Measurements from ENCODE around the gene ADGRG7.

ADGRG7 gene

GRCh38 chr3:100600181-100601042 lies 9.0 kb upstream of the ADGRG7 start:
- Histone ChIP-seq H3K14ac (ENCODE audit: low read length) (no peak overlapping the region), H2BK5ac (ENCODE audit: low read depth, low read length, poor library complexity) (no peak overlapping the region), H3K23ac (ENCODE audit: low read length) (no peak overlapping the region), H3K9me3 (ENCODE audit: insufficient read depth, low read depth, low read length) (peaks cover 3% of the 10 kb centered on the region), H3K4me1 (ENCODE audit: control insufficient read depth in 1 of 2, insufficient read depth in 2 of 2, low read length in 2 of 2) (no peaks in the 10 kb centered on the region), H2BK12ac (ENCODE audit: low read length) (no peak overlapping the region), H2AFZ (ENCODE audit: insufficient read depth, low read length, poor library complexity) (no peak overlapping the region), H4K91ac (ENCODE audit: low read depth, low read length) (no peak overlapping the region), H3K27me3 (ENCODE audit: insufficient read depth, low read length) (no peaks in the 10 kb centered on the region), H2AK5ac (ENCODE audit: low read length) (no peak overlapping the region), H3K4me3 (ENCODE audit: low read depth, low read length) (no peak overlapping the region), H3K18ac (ENCODE audit: low read length) (no peak overlapping the region), H3K79me1 (ENCODE audit: low read length) (no peaks in the 10 kb centered on the region), H4K8ac (ENCODE audit: low read depth, low read length) (no peak overlapping the region), H3K9ac (ENCODE audit: low read length) (no peak overlapping the region), H2BK120ac (ENCODE audit: insufficient read depth, low read length, poor library complexity) (no peak overlapping the region), H4K12ac (ENCODE audit: low read depth, low read length) (no peak overlapping the region), H3K36me3 (ENCODE audit: control insufficient read depth in 1 of 2, insufficient read depth in 2 of 2, low read length in 2 of 2) (no peaks in the 10 kb centered on the region), H3K27ac (ENCODE audit: low read depth, low read length) (no peak overlapping the region), H3K4me2 (ENCODE audit: low read length) (no peak overlapping the region), H3K4ac (ENCODE audit: low read depth, low read length) (no peak overlapping the region), H3K79me2 (ENCODE audit: control insufficient read depth, insufficient read depth, low read length, poor library complexity) (no peaks in the 10 kb centered on the region)
- no peak for DNase-seq
- WGBS (ENCODE audit: extremely low coverage, insufficient coverage, insufficient read length) = no CpG with 5 or more reads among the region's 11 CpGs

GRCh38 chr3:100602506-100603444 lies 6.6 kb upstream of the ADGRG7 start:
- Histone ChIP-seq H2BK120ac (ENCODE audit: insufficient read depth, low read length, poor library complexity) (no peak overlapping the region), H3K9ac (ENCODE audit: low read length) (no peak overlapping the region), H2AFZ (ENCODE audit: insufficient read depth, low read length, poor library complexity) (no peak overlapping the region), H3K4ac (ENCODE audit: low read depth, low read length) (no peak overlapping the region), H3K79me2 (ENCODE audit: control insufficient read depth, insufficient read depth, low read length, poor library complexity) (no peaks in the 10 kb centered on the region), H3K4me3 (ENCODE audit: low read depth, low read length) (no peak overlapping the region), H3K18ac (ENCODE audit: low read length) (no peak overlapping the region), H3K4me2 (ENCODE audit: low read length) (no peak overlapping the region), H3K27me3 (ENCODE audit: insufficient read depth, low read length) (no peaks in the 10 kb centered on the region), H2AK5ac (ENCODE audit: low read length) (no peak overlapping the region), H3K14ac (ENCODE audit: low read length) (no peak overlapping the region), H3K27ac (ENCODE audit: low read depth, low read length) (no peak overlapping the region), H3K4me1 (ENCODE audit: control insufficient read depth in 1 of 2, insufficient read depth in 2 of 2, low read length in 2 of 2) (no peaks in the 10 kb centered on the region), H4K91ac (ENCODE audit: low read depth, low read length) (no peak overlapping the region), H2BK5ac (ENCODE audit: low read depth, low read length, poor library complexity) (no peak overlapping the region), H4K8ac (ENCODE audit: low read depth, low read length) (no peak overlapping the region), H4K12ac (ENCODE audit: low read depth, low read length) (no peak overlapping the region), H3K9me3 (ENCODE audit: insufficient read depth, low read depth, low read length) (peaks cover 3% of the 10 kb centered on the region), H3K36me3 (ENCODE audit: control insufficient read depth in 1 of 2, insufficient read depth in 2 of 2, low read length in 2 of 2) (no peaks in the 10 kb centered on the region), H3K23ac (ENCODE audit: low read length) (no peak overlapping the region), H3K79me1 (ENCODE audit: low read length) (no peaks in the 10 kb centered on the region), H2BK12ac (ENCODE audit: low read length) (no peak overlapping the region)
- WGBS (ENCODE audit: extremely low coverage, insufficient coverage, insufficient read length) = no CpG with 5 or more reads among the region's 7 CpGs
- DNase-seq = no peak

GRCh38 chr3:100603469-100603868 lies 5.9 kb upstream of the ADGRG7 start:
- Histone ChIP-seq H3K4me1 (ENCODE audit: control insufficient read depth in 1 of 2, insufficient read depth in 2 of 2, low read length in 2 of 2) (no peaks in the 10 kb centered on the region), H2AFZ (ENCODE audit: insufficient read depth, low read length, poor library complexity) (no peak overlapping the region), H2BK5ac (ENCODE audit: low read depth, low read length, poor library complexity) (no peak overlapping the region), H3K4ac (ENCODE audit: low read depth, low read length) (no peak overlapping the region), H3K9ac (ENCODE audit: low read length) (no peak overlapping the region), H3K9me3 (ENCODE audit: insufficient read depth, low read depth, low read length) (peaks cover 3% of the 10 kb centered on the region), H3K27ac (ENCODE audit: low read depth, low read length) (no peak overlapping the region), H4K12ac (ENCODE audit: low read depth, low read length) (no peak overlapping the region), H4K91ac (ENCODE audit: low read depth, low read length) (no peak overlapping the region), H3K79me2 (ENCODE audit: control insufficient read depth, insufficient read depth, low read length, poor library complexity) (no peaks in the 10 kb centered on the region), H3K27me3 (ENCODE audit: insufficient read depth, low read length) (no peaks in the 10 kb centered on the region), H3K14ac (ENCODE audit: low read length) (no peak overlapping the region), H3K23ac (ENCODE audit: low read length) (no peak overlapping the region), H2BK120ac (ENCODE audit: insufficient read depth, low read length, poor library complexity) (no peak overlapping the region), H3K4me3 (ENCODE audit: low read depth, low read length) (no peak overlapping the region), H2AK5ac (ENCODE audit: low read length) (no peak overlapping the region), H3K4me2 (ENCODE audit: low read length) (no peak overlapping the region), H3K36me3 (ENCODE audit: control insufficient read depth in 1 of 2, insufficient read depth in 2 of 2, low read length in 2 of 2) (no peaks in the 10 kb centered on the region), H3K18ac (ENCODE audit: low read length) (no peak overlapping the region), H2BK12ac (ENCODE audit: low read length) (no peak overlapping the region), H3K79me1 (ENCODE audit: low read length) (no peaks in the 10 kb centered on the region), H4K8ac (ENCODE audit: low read depth, low read length) (no peak overlapping the region)
- no CpG with 5 or more reads among the region's 5 CpGs for WGBS (ENCODE audit: extremely low coverage, insufficient coverage, insufficient read length)
- DNase-seq = peak; percentile 7 to 48

- WGBS (ENCODE audit: extremely low coverage, insufficient coverage, insufficient read length) = no CpG with 5 or more reads among the region's 8 CpGs
Observed at GRCh38 chr3:100605358-100605757, 4.0 kb upstream of the ADGRG7 start.

More at GRCh38 chr3:100605358-100605757, 4.0 kb upstream of the ADGRG7 start:
- Histone ChIP-seq H4K12ac (ENCODE audit: low read depth, low read length) (no peak overlapping the region), H3K9me3 (ENCODE audit: insufficient read depth, low read depth, low read length) (peaks cover 4% of the 10 kb centered on the region), H2AK5ac (ENCODE audit: low read length) (no peak overlapping the region), H3K18ac (ENCODE audit: low read length) (no peak overlapping the region), H3K9ac (ENCODE audit: low read length) (no peak overlapping the region), H3K14ac (ENCODE audit: low read length) (no peak overlapping the region), H3K79me2 (ENCODE audit: control insufficient read depth, insufficient read depth, low read length, poor library complexity) (no peaks in the 10 kb centered on the region), H3K79me1 (ENCODE audit: low read length) (no peaks in the 10 kb centered on the region), H4K8ac (ENCODE audit: low read depth, low read length) (no peak overlapping the region), H2BK120ac (ENCODE audit: insufficient read depth, low read length, poor library complexity) (no peak overlapping the region), H3K36me3 (ENCODE audit: control insufficient read depth in 1 of 2, insufficient read depth in 2 of 2, low read length in 2 of 2) (no peaks in the 10 kb centered on the region), H2BK5ac (ENCODE audit: low read depth, low read length, poor library complexity) (no peak overlapping the region), H3K4me1 (ENCODE audit: control insufficient read depth in 1 of 2, insufficient read depth in 2 of 2, low read length in 2 of 2) (no peaks in the 10 kb centered on the region), H3K4me2 (ENCODE audit: low read length) (no peak overlapping the region), H3K27ac (ENCODE audit: low read depth, low read length) (no peak overlapping the region), H2BK12ac (ENCODE audit: low read length) (no peak overlapping the region), H2AFZ (ENCODE audit: insufficient read depth, low read length, poor library complexity) (no peak overlapping the region), H3K4me3 (ENCODE audit: low read depth, low read length) (no peak overlapping the region), H4K91ac (ENCODE audit: low read depth, low read length) (no peak overlapping the region), H3K27me3 (ENCODE audit: insufficient read depth, low read length) (no peaks in the 10 kb centered on the region), H3K4ac (ENCODE audit: low read depth, low read length) (no peak overlapping the region), H3K23ac (ENCODE audit: low read length) (no peak overlapping the region)
- no peak for DNase-seq
